H4 (cell line): Measurements from ENCODE around the gene WDFY3. TPM values are rescaled to one million over a fixed set of nuclear protein-coding genes. Genes with fewer than 3 reads are reported as not detected.

Experiments used
- DNase-seq: peaks from one replicate; pipeline ENCODE4 v3.0.0-alpha.2; 2015; ENCODE audit warnings: low spot score
- total RNA-seq: library from RNA; depleted of rRNA; stranded (reverse); fragments of >200 nt; shearing (Covaris generic); gene quantifications from 2 replicates; pipeline ENCODE4 v1.2.3, GENCODE V29; 2014; rRNA removed

Gene WDFY3, protein sequence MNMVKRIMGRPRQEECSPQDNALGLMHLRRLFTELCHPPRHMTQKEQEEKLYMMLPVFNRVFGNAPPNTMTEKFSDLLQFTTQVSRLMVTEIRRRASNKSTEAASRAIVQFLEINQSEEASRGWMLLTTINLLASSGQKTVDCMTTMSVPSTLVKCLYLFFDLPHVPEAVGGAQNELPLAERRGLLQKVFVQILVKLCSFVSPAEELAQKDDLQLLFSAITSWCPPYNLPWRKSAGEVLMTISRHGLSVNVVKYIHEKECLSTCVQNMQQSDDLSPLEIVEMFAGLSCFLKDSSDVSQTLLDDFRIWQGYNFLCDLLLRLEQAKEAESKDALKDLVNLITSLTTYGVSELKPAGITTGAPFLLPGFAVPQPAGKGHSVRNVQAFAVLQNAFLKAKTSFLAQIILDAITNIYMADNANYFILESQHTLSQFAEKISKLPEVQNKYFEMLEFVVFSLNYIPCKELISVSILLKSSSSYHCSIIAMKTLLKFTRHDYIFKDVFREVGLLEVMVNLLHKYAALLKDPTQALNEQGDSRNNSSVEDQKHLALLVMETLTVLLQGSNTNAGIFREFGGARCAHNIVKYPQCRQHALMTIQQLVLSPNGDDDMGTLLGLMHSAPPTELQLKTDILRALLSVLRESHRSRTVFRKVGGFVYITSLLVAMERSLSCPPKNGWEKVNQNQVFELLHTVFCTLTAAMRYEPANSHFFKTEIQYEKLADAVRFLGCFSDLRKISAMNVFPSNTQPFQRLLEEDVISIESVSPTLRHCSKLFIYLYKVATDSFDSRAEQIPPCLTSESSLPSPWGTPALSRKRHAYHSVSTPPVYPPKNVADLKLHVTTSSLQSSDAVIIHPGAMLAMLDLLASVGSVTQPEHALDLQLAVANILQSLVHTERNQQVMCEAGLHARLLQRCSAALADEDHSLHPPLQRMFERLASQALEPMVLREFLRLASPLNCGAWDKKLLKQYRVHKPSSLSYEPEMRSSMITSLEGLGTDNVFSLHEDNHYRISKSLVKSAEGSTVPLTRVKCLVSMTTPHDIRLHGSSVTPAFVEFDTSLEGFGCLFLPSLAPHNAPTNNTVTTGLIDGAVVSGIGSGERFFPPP (N-terminal part only)
- total RNA-seq = 13.9 and 23.4 TPM in 2 replicates

DNA sequence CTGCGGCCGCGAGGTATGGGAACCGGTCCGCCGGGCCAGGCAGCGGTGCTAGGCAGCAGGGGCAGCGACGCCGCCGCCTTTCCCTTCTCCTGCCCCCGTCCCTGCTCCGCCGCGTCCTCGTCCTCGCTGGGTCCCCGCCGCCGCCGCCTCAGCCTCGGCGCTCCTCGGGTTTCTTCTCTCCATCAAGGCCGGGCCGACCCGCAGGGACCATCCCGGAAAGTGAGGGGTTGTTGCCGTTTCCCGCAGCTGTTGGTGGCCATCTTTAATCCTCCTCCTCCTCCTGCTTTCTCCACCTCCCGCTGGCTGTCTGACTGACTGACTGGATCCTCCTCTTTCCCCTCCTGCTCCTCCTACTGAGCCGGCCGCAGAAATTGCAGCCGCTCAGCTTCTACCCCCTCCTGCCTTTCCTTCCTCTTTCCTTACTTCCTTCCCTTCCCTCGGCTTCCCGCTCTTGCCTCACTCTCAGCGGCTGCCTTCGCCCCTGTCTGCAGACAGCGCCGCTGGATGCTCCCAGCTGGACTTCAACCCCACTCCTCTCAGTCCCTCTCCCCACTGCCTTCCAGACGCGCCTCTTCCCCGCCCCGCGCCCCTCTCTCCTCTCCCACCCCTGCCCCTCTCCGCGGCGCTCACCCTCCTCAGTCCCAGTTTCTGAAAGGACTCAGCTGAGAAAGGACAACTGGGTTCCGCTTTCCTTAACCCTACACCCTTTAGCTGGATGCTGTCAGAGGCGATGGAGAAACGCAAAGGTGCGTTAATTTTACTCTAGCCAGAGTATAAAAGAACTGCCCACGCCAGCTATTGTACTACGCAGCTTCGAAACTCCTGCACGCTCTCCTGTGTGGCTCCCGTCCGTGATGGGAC is at the start of gene WDFY3:
WDFY3 (minus strand) TSS at position 309 of the 861 bp plus-strand sequence. CDS start 106,099 bp downstream, outside the sequence.
- peak; percentile 92 for DNase-seq

DNA sequence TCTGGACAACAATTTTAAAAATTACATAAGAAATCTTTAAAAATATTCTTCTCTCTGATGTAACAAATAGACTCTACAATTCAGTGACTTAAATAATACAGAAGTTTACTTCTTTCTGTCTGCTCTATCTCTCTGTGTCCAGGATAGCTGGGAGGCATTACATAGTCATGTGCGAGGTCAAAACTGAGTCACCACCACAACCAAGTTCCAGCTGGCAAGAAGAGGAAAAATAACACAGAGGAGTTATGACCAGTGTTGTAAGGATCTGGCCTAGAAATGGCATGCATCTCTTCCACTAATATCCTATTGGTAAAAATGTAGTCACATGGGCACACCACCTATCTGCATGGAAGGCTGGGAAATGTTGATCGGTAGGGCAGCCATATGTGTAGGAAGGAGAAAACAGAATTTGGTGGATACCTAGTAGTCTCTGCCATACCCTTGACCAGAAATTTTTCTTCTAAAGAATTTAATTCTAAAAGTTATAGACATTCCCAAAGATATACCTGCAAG is 39.4 kb upstream of the WDFY3 start:
- peak; percentile 75 for DNase-seq

DNA sequence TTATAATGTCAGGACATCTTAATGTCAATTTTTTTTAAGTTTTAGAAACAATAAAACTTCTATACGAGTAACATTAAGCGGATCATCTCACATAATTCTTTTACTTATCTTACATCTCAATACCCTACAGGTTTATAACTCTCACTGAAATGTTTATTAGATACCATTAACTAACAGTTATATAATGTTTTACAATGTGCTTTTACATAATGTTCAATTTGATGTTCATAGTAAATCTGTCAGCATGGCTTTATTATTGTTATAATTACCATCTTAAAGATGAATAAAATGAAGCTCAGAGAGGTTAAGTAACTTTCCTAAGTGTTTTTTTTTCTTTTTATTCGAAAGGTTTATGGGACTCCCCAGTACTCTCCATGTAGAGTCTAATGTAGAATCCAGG is 33.9 kb upstream of the WDFY3 start:
- no peak for DNase-seq

DNA sequence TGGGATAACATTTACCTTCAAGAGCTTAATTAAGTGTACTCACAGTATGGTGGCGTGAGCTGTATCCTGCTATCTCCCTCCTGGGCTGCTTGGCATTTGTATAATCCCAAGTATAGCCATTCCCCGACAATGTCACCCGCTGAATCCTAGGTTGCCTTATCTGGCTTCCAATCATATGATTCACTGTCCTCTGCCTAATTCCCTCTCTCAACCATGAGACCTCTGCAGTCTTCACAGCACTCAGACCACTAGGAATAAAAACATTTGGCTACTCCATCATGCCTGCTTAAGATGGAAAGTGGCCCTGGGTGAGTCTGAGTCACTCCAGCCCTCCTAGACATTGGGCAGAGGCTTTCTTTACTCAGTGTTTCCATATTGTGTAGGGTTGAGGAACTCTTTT is 28.9 kb upstream of the WDFY3 start:
- peak; percentile 44 for DNase-seq

DNA sequence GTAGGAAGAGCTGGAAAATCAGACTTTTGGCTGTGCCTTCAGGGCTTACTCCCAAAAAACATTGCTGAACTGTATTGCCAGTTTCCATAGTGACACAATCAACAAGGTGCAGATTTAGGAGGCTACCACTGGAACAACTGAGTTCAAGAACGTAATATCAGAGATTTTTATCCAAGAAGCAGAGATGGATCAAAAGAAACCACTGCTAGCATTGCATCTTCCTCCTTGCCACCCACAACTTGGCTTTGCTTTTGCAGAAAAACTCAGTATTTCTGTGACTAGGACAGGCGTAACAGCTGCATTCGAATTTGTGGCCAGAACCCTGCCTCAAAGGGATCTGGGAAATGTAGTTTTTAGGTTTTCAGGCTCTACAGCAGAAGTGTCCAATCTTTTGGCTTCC is 27.8 kb upstream of the WDFY3 start:
- no peak for DNase-seq

DNA sequence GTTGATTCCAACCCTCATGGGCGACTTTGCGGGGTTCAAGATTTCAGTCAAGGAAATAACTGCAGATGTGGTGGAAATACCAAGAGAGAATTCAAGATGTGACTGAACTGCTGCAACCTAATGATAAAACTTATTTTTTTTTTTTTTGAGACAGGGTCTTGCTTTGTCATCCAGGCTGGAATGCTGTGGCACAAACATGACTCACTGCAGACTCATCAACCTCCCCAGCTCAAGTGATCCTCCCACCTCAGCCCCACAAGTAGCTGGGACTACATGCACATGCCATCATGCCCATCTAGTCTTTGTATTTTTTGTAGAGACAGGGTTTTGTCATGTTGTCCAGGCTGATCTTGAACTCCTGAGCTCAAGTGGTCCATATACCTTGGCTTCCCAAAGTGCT is 19.5 kb upstream of the WDFY3 start:
- DNase-seq = peak; percentile 47

DNA sequence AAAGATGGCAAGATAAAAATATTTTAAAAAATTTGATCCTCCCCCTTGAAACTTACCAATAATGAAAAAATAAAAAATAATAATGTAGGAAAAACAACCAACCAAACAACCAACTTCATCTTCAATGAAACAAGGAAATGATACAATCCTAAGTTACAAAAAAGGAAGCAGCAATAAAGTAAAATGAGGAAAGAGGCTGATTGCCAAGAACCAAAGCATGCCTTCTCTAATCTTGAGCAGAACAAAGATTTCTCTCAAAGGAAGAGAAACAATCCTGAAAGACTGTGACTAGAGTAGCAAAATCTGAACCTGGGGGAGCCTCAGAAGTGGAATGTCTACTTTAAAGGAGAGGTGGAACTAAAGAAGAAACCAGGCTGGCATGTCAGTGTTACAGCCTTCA is 10.9 kb upstream of the WDFY3 start:
- no peak for DNase-seq

DNA sequence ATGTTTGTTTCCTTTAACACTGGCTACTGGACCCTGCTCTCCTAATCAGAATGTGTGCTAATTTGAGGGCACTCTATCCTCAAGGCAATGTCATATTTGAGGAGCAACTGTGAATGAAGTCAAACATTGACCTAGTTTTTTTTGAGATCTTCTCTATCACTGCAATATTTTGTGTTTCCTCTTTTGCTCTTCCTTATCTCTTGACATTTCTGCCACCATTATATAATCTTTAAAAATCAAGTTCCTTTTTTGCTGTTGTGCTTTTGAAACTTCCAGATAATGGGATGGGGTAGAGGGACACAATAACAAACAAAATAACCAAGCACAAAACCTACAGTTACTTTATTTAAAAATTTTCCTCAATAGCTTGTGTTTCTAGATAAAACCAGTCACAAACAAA is 7.4 kb upstream of the WDFY3 start:
- DNase-seq = no peak

DNA sequence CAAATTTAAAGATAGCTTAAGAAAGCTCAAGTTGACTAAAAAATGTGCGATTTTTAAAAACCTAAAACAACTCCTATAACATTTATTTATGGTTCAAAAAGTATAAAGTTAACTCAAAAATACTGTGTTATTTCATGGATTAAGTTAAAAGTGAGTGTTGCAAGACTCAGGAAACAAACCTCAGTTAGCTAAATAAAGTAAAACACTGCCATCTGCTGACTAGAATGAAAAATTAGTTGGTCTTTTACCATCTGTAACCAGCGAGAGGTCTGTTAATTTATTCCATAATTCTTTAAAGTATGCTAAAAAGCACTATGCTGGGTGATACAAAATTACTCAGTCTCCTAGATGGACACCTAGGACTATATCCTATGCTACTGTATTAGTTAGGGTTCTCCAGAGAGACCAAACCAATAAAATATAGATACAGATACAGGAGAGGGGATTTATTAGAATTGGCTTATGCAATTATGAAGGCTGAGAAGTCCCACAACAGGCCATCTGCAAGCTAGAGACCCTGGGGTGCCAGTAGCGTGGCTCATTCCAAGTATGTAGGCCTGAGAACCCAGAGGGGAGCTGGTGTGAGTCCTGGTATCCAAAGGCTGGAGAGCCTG is 4.9 kb upstream of the WDFY3 start:
- DNase-seq = peak; percentile 62

DNA sequence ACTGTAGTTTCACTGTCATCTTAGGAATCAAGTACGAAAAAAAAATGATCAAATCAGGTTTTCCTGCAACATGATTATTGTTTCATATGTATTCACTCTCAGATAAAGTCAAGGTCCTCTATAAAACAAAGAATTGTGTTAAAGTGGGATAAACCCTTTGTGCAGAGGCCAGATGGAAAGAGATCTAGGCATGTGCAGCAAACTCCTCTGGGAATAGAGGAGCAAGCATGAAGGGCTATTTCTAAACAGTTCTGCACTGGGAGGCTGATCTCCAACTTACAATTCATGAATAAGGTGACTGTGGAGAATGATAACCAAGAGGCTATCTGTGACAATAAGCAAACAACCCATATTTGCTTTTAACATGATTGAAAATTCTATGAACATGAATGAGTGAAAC is 2.4 kb upstream of the WDFY3 start:
- DNase-seq = no peak

DNA sequence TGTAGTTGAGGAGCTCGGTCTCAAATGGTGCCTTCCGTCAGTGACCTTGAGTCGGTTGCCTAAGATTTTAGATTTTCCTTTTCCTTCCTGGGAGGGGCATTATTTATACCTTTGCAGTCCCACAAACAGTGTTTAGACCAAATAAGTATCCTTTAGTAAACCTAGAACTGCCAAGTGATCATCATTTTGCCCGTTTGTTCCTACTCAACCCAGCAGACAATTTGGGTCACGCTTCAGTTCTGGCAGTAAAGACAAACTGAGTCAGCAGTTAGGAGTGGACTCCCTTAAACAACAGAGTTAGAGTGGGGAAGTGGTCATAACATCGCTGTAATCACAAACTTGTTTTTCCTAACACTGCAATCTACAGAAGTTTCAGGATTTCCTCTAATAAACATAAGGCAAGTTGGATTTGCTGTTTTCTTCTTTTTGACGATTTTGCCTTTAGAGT is 777 bp upstream of the WDFY3 start:
- no peak for DNase-seq

DNA sequence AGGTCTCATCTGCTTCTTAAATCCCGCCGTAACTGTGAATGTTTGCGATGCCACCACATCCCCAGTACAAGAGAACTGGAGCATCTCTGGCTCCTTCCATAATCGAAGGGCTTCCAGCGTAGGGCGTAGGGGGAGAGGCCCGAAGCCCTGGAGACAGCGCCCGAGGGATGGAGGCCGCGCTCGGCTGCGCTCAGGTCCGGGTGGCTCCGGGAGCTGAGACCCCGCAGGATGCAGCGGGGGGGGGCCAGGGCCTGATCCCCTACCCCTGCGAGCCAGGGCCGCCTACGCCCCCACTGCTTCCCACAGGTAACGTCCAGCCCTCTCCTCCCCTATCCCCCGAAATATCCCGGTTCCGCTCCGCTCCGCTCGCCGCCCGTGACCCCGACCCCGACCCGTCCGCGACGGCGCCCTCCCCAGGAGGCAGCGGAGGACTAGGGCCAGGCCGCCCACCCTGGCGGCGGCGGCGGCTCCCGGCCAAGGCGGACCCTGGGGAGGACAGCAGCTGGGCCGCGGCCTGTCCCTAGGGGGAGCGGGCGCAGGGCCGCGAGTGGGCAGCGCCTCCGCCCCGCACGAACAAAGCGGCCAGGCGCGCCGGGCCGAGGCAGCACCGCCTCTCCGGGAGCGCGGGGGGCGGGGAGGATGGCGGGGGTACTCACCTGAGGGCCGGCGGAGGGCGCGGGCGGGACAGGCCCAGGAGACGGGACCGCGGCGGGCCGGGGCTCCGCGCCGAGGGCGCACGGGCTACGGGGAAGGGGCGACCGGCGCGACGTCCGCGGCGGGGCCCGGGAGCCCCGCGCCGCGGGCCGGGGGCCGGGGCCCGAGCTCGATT is 723 bp downstream of the WDFY3 start:
- DNase-seq = no peak

DNA sequence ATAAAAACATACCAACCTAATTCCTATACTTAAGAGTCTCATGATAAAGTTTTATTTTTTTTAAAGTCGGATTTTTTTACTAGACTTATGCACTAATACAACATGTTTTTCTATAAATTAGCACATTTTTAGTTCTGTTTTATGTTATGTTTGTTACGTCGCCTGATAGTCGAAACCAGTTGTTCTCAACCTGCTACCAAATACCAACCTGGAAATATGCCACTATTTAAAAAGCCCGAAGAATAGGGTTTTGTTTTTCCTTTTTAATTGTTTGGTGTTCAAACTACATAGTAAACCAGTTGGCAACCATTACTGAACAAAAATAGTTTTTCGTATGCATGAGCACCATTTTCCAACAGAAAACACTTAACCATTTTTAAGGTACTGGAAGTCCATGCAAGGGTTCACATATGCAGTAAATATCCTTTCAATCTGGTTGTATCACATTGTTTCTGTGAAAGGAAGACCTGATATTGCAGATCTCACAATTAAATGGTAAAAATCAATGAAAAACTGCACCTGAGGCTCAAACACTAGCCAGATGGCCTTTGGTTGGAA is 1.4 kb downstream of the WDFY3 start:
- DNase-seq = no peak

DNA sequence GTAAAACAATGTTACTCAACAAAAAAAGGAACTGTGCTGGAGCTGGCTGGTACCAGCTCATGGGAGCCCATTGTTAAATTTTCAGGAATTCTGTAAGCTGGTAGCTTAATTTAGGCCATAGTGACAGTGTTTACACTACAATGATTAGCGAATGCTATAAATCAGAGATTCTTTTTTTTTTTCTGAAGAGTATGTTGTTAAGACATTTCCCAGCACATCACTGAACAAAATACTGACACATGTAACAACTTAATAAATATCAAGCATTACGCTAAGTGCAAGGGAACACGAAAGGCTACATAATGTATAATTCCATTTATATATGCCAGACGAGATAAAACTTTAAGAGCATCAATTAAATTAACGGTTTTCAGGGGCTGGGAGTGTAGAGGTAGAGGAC is 4.4 kb downstream of the WDFY3 start:
- DNase-seq = no peak

DNA sequence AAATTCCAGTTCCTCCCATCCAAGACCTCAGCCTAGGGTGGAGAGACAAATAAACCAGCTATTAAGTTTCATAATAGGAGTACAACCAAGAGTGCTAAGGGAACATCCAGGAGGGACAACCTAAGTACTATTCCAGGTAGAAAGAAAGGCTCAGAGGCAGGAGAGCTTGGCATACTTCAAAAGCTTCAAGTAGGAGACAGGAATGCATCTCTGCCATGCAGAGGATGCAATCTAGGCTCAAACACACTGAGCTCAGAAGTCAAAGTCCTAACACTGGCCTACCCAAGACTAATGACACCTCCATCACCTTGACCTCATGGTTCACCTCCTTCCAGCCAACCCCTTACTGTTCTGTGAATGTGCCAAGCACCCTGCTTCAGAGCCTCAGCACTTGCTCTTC is 8.1 kb downstream of the WDFY3 start:
- no peak for DNase-seq

DNA sequence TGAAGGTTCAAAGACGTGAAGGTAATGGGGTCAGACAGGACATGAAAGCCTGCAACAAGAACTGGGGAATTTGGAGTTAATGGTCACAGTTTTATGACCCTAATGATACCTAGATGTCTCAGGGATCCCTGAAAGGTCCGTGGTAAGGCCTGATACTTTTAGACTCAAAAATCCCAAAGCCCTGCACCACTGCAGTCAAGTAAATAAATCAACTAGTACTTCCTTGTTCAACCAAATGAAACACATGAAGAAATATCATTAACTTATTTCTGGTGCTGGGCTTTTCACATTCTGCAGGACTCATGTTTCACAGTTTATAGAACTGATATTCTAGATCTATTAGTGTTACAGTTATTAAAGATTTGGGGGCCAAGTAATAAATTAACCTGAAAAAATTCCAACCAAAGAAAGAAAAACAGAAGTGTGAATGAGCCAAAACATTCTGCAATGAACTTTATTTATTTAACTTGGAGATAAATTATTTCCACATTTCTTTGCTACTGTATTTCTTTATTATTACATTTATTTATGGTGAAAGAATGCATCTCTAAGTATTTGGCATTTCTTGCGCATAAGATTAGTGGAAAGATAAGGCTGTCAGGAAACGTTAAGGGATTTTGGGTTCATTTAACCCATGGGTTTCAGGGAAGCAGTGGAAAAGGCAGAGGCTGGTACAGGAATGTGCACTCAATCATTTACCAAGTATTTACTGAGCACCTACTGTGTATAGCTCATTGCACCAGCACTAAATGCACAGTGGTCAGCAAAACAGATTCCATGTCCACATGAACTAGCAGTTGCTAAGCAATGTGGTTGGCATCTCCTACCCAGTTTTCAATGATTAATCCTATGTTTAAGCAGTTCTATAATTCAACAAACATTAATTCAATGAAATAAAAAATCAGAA is 8.7 kb downstream of the WDFY3 start:
- no peak for DNase-seq

DNA sequence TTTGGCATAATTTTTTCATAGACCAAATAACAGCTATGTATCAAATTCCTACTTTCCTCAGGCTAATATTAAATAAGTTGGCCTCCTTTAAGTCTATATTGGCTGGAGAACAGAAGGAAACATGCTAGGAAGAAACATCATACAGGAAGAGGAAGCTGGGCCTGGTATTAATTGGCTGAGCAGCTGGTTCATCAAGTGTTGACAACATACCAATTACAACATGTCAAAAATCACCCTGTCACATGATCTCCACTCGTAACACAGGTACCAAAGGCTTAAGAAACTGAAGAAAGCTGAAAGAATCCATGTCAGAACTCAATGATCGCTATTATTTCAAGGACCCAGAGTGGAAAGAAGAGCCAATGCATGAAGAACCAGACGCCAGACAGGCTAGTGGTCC is 10.5 kb downstream of the WDFY3 start:
- DNase-seq = no peak

DNA sequence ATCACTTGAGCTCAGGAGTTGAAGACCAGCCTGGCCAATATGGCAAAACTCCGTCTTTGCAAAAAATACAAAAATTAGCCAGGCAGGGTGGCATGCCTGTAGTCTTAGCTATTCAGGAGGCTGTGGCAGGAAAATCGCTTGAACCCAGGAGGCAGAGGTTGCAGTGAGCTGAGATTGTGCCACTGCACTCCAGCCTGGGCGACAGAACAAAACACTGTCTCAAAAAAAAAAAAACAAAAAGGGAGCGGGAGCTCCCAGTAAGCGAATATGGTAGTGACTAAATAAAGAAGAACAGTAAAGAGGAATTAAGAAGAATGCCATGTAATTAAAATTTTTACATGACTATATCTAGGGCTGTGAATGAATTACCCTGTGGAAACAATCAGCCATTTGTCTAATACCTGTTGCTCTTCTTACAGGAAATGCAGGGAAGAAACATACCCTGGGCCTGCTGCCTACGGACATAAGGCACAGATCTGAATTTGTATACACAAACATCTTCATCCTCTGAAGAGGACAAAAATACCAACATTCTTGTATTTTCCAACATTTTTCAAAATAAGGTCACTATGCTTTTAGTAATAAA is 11.4 kb downstream of the WDFY3 start:
- DNase-seq = no peak
